Rectal smooth muscle tissue (tissue), 1 donor: ENCODE measurements around the gene NFATC3.
"Not testable (repeated sequence)": the region's sequence is repeated elsewhere in the genome, so short reads cannot be mapped to it uniquely, and the experiment has no call there.

Source experiments
- H3K27ac ChIP-seq: one replicate; pipeline ENCODE4 v1.7.0; 2013; ENCODE audit warnings: low read depth, low read length, inconsistent platforms
- H3K27me3 ChIP-seq: one replicate; pipeline ENCODE4 v1.7.0; 2013; ENCODE audit warnings: low read length; ENCODE audit not compliant: control insufficient read depth, insufficient read depth
- H3K36me3 ChIP-seq: one replicate; pipeline ENCODE4 v1.7.0; 2013; ENCODE audit warnings: low read length; ENCODE audit not compliant: control insufficient read depth, insufficient read depth
- H3K4me1 ChIP-seq: one replicate; pipeline ENCODE4 v1.7.0; 2013; ENCODE audit warnings: low read length; ENCODE audit not compliant: control insufficient read depth, insufficient read depth
- H3K4me3 ChIP-seq: one replicate; pipeline ENCODE4 v1.7.0; 2013; ENCODE audit warnings: low read length
- H3K9ac ChIP-seq: one replicate; pipeline ENCODE4 v1.7.0; 2013; ENCODE audit warnings: low read length

The NFATC3 gene

DNA sequence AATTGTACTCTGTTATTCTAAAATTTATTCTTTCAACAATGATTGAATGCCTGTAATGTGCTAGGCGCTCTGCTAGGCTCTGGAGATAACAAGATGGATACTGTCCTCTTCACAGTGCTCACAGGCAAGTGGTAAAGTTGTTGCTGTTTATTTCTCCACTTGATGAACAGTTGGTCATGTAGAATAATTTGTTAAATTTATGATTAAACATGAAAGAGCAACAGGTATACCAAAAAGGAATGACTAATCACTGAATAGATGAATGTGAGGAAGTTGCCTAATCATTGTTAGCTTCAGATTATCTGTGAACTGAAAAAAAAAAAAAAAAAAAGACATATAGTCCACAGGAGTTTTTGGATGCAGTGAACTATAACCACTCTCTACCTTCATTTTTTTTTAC, 62.3 kb downstream of the NFATC3 start:
- Histone ChIP-seq H3K27ac (no peak overlapping the region), H3K9ac (no peak overlapping the region), H3K36me3 (peaks cover 2% of the 10 kb centered on the region), H3K4me1 (peaks cover 9% of the 10 kb centered on the region), H3K4me3 (no peak overlapping the region), H3K27me3 (no peaks in the 10 kb centered on the region)

DNA sequence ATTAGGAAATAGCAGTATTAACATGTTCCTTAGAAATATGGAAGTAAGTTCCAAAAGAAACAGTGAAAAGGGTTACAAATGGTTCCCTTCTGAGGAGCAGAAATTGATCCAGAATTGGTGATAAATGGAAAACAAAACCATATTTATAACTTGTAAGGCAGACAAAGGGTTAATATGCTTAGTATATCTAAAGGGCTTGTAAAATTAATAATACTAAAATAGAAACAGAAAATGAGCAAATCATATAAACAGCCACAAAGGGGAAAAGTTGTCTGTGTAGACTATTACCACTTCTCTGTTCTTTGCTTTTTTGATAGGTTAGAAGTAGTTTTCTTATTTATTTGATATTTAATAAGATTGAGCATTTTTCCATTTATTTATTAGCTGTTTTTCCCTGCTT, 64.4 kb downstream of the NFATC3 start:
- Histone ChIP-seq H3K36me3 (peaks cover 2% of the 10 kb centered on the region), H3K4me3 (no peak overlapping the region), H3K9ac (no peak overlapping the region), H3K27ac (no peak overlapping the region), H3K4me1 (peaks cover 9% of the 10 kb centered on the region), H3K27me3 (no peaks in the 10 kb centered on the region)

DNA sequence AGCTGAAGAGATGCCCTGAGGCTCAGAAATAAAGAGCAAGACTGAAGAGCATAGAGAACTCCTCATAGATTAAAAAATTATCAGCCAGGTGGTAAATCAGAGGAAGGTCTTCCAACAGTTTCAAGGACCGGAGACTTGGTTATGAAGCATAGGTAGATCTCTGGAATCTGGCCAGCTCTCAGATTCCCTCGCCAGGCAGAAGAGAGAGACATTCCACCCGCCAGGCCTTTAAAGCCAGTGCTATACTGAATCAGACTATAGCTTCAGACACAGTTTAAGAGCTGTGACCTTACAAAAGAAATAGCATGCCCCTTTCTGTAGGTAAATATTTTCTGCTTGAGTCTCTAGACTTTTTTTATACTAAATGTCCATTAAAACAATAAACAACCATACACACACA, 70.3 kb downstream of the NFATC3 start:
- Histone ChIP-seq H3K36me3 (no peaks in the 10 kb centered on the region), H3K4me1 (no peaks in the 10 kb centered on the region), H3K4me3 (no peak overlapping the region), H3K27ac (no peak overlapping the region), H3K9ac (no peak overlapping the region), H3K27me3 (no peaks in the 10 kb centered on the region)

DNA sequence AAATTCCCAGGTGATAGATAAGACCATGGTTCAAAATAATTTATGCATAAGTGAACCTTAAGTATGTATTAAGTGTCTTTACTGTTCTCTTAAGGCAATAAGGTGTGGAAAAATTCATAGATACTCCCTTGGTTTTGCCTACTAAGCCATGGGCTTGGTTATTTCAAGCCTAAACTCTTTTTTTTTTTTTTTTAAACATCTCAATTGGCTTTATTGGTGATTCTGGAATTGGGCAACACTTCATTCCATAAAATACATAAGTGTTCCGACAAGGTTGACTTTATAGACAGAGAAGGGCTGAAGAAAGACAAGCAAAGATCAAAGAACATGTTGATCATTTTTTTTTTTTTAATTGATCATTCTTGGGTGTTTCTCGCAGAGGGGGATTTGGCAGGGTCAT, 77.2 kb downstream of the NFATC3 start:
- no peaks in the 10 kb centered on the region for H3K27me3 ChIP-seq
- H3K27ac ChIP-seq: no peak overlapping the region
- H3K9ac ChIP-seq: no peak overlapping the region
- H3K4me3 ChIP-seq: no peak overlapping the region
- peaks cover 3% of the 10 kb centered on the region for H3K36me3 ChIP-seq
- H3K4me1 ChIP-seq: no peaks in the 10 kb centered on the region

DNA sequence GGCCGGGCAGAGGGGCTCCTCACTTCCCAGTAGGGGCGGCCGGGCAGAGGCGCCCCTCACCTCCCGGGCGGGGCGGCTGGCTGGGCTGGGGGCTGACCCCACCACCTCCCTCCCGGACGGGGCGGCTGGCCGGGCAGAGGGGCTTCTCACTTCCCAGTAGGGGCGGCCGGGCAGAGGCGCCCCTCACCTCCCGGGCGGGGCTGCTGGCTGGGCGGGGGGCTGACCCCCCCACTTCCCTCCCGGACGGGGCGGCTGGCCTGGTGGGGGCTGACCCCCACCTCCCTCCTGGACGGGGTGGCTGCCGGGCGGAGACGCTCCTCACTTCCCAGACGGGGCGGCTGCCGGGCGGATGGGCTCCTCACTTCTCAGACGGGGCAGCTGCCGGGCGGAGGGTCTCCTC, 78.1 kb downstream of the NFATC3 start:
- not testable (repeated sequence) for H3K36me3 ChIP-seq, H3K4me1 ChIP-seq, H3K27me3 ChIP-seq, H3K9ac ChIP-seq, H3K27ac ChIP-seq, H3K4me3 ChIP-seq

DNA sequence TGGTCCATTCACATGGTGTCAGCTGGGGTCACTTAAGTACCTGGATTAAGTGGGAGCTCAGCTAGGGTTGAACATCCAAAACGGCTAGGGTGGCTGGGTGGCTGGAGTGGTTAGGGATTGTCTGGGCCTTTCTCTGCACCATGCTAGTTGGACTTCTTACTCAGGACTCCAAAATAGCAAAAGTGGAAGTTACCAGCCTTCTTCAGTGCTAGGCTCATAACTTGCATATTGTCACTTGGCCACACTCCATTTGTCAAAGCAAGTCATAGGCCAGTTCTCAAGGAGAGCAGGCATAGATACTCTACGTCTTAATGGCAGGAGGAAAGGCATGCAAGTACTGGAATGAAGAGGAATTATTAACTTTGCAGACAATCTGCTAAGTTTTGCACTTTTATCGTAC, 81.1 kb downstream of the NFATC3 start:
- no peak overlapping the region for H3K9ac ChIP-seq
- no peak overlapping the region for H3K4me3 ChIP-seq
- H3K27ac ChIP-seq: no peak overlapping the region
- H3K27me3 ChIP-seq: no peaks in the 10 kb centered on the region
- H3K4me1 ChIP-seq: no peaks in the 10 kb centered on the region
- H3K36me3 ChIP-seq: peaks cover 4% of the 10 kb centered on the region

DNA sequence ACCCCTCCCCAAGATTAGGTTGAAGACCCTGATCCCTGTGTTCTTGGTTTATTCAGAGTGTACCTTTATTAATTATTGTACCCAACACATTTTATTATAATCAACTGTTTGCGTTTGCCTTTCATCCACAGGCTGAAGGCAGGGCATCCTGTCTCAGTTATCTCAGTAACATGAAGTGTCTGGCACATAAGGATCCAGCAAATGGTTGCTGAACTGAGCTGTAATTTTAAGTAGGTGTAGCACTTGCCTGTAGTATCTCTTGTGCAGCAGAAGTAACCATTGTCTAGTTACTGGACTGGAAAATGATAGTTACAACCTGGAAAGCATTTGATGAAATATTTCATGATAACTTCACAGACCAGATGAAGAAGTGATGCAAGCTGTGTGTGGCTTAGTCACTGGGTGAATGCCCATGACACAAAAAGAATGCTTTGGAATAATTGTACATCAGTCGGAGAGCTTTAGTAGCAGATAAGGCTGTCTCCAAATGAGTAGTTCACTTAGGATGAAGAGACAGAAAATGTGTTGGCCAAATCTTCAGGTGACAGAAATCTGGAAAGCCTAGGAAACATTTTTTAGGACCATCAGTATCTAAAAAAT, 94.1 kb downstream of the NFATC3 start:
- no peak overlapping the region for H3K4me3 ChIP-seq
- H3K36me3 ChIP-seq: peaks cover 8% of the 10 kb centered on the region
- no peak overlapping the region for H3K27ac ChIP-seq
- H3K9ac ChIP-seq: no peak overlapping the region
- H3K27me3 ChIP-seq: no peaks in the 10 kb centered on the region
- no peaks in the 10 kb centered on the region for H3K4me1 ChIP-seq

DNA sequence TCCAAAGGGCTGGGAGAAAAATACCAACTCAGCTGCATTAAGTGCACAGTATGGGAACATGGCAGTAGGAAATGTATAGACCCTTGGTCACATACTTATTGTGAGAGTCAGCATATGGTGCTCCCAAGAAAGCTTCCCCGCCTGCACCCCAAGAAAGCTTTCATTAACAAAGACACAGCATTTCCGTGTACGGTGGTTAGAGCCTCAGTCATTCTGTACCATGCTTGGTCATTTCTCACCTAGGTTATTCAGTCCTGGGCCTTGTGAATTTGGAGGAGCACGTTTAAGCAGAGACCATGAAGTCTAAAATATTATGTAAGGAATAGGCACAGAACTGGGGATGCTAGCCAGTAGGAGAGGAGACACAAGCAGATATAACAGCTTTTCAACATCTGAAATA, 94.7 kb downstream of the NFATC3 start:
- H3K4me1 ChIP-seq: no peaks in the 10 kb centered on the region
- no peak overlapping the region for H3K9ac ChIP-seq
- H3K27me3 ChIP-seq: no peaks in the 10 kb centered on the region
- no peak overlapping the region for H3K27ac ChIP-seq
- peaks cover 8% of the 10 kb centered on the region for H3K36me3 ChIP-seq
- H3K4me3 ChIP-seq: no peak overlapping the region

DNA sequence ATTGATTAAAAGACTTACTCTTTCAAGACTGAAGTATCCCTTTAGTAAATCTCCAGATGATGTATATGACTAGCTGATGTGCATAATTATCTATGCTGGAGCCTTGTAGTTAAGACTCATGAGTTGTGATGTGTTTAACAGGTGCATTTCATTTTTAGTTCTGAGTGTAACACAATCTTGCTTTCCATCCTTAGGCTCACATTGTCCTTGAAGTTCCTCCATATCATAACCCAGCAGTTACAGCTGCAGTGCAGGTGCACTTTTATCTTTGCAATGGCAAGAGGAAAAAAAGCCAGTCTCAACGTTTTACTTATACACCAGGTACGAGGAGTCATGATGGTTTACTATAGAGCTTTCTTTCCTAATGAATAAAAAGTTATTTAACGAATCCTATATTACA, 97.9 kb downstream of the NFATC3 start:
- H3K27me3 ChIP-seq: no peaks in the 10 kb centered on the region
- H3K4me3 ChIP-seq: no peak overlapping the region
- H3K36me3 ChIP-seq: peaks cover 8% of the 10 kb centered on the region
- no peaks in the 10 kb centered on the region for H3K4me1 ChIP-seq
- no peak overlapping the region for H3K9ac ChIP-seq
- H3K27ac ChIP-seq: no peak overlapping the region

DNA sequence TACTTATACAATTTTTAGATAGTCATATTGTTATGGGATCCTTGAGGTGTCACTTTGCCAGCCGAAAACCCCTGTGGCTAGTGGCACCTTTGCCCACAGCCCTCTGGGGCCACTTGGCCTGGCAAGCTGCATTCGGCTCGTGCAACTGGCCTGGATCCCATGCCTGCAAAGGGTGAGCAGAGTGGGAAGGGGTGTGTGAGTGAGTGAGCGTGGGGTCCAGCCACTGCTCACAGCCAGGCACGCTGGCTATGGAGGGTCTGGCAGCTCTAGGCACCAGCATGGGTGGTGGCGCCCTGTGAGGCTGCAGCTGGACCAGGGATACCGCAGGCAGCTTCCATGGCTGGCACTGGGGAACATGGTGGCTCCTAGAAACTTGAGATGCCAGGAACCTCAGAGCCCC, 101.7 kb downstream of the NFATC3 start:
- H3K9ac ChIP-seq: no peak overlapping the region
- H3K4me3 ChIP-seq: no peak overlapping the region
- H3K27me3 ChIP-seq: no peaks in the 10 kb centered on the region
- H3K36me3 ChIP-seq: peaks cover 20% of the 10 kb centered on the region
- H3K27ac ChIP-seq: no peak overlapping the region
- H3K4me1 ChIP-seq: no peaks in the 10 kb centered on the region

DNA sequence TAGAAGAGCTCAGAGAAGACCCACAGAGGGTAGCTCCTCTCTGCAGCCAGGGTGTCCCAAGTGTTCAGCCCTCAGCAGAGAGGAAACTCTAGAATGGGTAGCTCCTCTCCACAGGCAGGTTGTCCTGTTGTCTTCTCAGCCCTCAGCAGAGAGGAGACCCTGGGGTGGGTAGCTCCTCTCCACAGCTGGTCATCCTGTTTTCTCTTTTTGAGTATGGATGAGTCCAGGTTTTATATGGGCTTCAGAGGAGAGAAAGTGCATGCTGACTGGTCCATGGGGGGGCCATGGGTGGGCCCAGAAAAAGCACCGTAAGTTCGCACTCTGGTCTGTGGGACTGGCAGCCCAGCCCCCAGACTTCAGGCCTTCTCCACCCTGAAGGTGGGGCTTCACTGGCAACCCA, 102.3 kb downstream of the NFATC3 start:
- no peak overlapping the region for H3K27ac ChIP-seq
- H3K4me1 ChIP-seq: no peaks in the 10 kb centered on the region
- H3K9ac ChIP-seq: no peak overlapping the region
- H3K4me3 ChIP-seq: no peak overlapping the region
- H3K36me3 ChIP-seq: peaks cover 20% of the 10 kb centered on the region
- no peaks in the 10 kb centered on the region for H3K27me3 ChIP-seq

DNA sequence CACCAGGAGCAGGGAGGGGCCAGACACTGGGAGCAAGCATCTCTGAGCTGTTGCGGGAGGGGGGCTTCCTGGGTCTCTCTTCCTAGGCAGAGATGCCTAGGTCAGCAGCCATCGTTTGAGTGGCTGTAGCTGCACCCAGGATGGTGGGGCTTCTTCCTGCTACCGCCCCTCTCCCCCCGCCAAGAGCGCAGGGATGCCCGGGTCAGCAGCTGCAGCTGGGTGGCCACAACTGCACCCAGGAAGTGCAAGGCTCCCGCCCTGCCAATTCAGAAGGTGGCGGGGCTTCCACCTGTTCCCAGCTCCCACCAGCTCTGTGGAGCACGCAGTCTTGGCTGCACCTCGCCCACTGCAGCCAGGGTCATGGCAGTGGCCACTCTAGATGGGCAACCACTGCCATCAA, 103.0 kb downstream of the NFATC3 start:
- Histone ChIP-seq H3K36me3 (peaks cover 16% of the 10 kb centered on the region), H3K4me1 (no peaks in the 10 kb centered on the region), H3K9ac (no peak overlapping the region), H3K4me3 (no peak overlapping the region), H3K27ac (no peak overlapping the region), H3K27me3 (no peaks in the 10 kb centered on the region)

DNA sequence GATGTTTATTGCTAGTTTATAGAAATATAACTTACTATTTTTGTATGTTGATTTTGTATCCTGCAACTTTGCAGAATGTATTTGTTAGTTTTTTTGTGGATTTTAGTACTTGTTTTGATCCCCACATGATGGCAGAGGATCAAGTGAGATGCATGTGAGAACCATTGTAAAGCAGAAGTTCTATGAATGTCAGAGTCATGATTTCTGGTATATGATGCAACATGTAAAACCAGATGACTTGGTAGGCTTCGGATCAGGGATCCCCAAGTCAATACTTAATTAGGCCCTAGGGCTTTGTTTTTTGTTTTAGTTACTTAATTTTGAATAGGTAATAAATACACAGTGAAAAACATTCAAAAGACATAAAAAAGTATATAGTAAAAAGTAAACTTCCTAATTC, 104.9 kb downstream of the NFATC3 start:
- Histone ChIP-seq H3K27ac (no peak overlapping the region), H3K4me1 (no peaks in the 10 kb centered on the region), H3K4me3 (no peak overlapping the region), H3K9ac (no peak overlapping the region), H3K36me3 (peaks cover 11% of the 10 kb centered on the region), H3K27me3 (no peaks in the 10 kb centered on the region)
